ENCODE measurements around the gene FOXM1.
"Not testable (repeated sequence)": the region's sequence is repeated elsewhere in the genome, so short reads cannot be mapped to it uniquely, and the experiment has no call there.

FOXM1 gene

DNA sequence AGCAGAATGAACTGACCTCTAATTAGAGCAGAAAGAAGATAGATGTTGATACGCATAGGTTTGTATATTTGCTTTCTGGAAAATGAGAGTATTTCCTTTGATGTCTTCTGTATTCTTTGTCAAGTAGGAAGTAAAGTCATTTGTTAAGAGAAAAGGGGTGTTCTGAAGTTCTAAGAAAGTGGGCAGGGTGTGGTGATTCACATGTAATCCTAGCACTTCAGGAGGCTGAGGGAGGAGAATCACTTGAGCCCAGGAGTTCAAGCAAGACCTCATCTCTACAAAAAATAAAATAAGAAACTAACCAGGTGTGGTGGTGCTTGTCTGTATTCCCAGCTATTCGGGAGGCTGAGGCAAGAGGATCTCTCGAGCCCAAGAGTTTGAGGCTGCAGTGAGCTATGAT is 2.9 kb upstream of the FOXM1 start:
- no peak for DNase-seq (ENCODE audit: low read depth in 3 of 3)

- DNase-seq (ENCODE audit: low read depth in 3 of 3), result no peak
Observed at GRCh38 chr12:2877953-2878732, 1.2 kb upstream of the FOXM1 start.

- no peak for DNase-seq (ENCODE audit: low read depth in 3 of 3)
Observed at GRCh38 chr12:2876431-2877046, 435 bp downstream of the FOXM1 start.

DNA sequence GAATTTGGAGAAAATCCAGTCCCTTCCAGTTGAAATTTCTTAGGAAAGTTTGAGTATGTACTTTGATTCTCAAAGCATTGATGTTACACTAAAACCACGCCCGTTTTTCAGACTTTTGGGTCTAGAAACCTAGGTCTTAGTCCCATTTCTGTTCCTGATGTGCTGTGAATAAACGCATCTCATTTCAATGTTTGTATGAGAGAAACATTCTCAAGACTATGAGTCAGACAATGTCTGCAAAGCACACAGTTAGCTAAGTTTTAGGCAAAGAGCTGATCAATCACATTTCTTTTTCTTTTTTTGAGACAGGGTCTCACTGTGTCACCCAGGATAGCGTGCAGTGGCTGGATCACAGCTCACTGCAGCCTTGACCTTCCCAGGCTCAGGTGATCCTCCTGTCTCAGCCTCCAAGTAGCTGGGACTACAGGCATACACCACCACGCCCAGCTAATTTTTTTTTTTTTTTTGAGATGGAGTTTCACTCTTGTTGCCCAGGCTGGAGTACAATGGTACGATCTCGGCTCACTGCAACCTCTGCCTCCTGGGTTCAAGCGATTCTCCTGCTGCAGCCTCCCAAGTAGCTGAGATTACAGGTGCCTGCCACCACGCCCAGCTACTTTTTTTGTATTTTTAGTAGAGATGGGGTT is 7.9 kb downstream of the FOXM1 start:
- not testable (repeated sequence) for DNase-seq (ENCODE audit: low read depth in 3 of 3)

- DNase-seq (ENCODE audit: low read depth in 3 of 3), result no peak
Observed at GRCh38 chr12:2864198-2864597, 12.8 kb downstream of the FOXM1 start.

DNA sequence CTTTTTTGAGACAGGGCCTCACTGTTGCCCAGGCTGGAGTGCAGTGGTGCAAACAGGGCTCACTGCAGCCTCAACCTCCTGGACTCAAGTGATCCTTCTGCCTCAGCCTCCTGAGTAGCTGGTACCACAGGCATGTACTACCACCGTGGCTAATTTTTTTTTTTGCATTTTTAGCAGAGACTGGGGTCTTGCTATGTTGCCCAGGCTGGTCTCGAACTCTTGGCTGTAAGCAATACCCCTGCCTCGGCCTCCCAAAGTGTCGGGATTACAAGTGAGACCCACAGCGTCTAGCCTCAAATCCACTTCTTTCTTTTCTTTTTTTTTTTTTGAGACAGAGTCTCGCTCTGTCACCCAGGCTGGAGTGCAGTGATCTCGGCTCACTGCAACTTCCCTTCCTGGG is 13.6 kb downstream of the FOXM1 start:
- DNase-seq (ENCODE audit: low read depth in 3 of 3), result not testable (repeated sequence)

GRCh38 chr12:2862876-2863275 is 14.1 kb downstream of the FOXM1 start:
- DNase-seq (ENCODE audit: low read depth in 3 of 3), result no peak

DNA sequence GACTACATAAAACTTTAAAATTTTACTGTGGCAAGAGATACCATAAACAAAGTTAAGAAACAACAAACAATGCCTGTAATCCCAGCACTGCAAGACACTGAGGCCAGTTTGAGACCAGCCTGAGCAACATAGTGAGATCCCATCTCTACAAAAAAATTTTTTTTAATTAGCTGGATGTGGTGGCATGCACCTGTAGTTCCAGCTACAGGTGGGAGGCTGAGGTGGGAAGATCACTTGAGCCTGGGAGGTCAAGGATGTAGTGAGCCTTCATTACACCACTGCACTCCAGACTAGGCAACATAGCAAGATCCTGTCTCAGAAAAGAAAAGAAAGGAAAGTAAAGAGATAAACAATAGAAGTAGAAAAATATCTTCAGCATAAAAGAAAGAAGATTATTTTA is 16.8 kb downstream of the FOXM1 start:
- DNase-seq (ENCODE audit: low read depth in 3 of 3), result no peak

DNA sequence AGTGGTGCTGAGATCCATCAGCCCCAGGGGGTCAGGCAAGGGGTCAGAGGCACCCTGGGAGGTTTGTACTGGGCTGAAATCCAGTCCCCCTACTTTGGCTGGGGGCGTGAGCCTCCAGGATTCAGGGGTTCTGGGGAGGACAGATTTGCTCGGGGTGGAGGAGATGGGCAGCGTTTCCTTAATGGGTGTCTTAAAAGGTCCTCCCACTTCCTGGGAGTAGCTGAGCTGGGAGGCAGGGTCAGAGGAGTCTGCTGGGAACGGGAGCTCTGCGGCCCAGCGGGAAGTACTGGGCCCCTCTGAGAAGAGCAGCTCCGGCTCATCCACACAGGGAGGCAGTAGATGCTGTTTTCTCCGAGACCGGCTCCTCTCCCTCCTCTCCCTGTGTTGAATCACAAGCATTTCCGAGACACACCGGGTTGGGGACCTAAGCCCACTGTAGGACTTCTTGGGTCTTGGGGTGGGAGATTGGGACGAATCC is 18.0 kb downstream of the FOXM1 start:
- no peak for DNase-seq (ENCODE audit: low read depth in 3 of 3)

DNA sequence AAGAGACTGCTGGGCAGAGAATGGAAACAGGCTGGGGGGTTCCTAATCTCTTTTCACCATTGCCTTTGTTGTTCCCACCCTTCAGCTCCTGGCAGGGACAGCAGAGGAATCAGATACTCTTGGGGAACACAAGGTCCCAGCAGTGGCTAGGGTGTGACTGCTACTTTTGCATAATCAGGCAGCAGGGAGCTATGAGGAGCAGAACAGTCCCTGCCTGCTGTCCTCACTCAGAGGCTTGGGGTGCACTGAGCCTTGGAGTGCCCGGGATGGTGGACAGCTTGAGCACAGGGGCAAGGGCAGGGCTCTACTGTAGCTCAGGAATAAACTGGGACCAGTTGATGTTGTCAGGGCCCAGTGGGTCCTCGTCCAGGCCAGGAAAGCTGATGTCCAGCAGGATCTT is 18.6 kb downstream of the FOXM1 start:
- no peak for DNase-seq (ENCODE audit: low read depth in 3 of 3)

- DNase-seq (ENCODE audit: low read depth in 3 of 3), result no peak
Observed at GRCh38 chr12:2857576-2857975, 19.4 kb downstream of the FOXM1 start.

GRCh38 chr12:2857021-2857431 is 19.9 kb downstream of the FOXM1 start, which contains the start of gene TEX52:
TEX52 (minus strand) TSS chr12:2857039; CDS start chr12:2857026, 13 bp downstream.
- no peak for DNase-seq (ENCODE audit: low read depth in 3 of 3)

DNA sequence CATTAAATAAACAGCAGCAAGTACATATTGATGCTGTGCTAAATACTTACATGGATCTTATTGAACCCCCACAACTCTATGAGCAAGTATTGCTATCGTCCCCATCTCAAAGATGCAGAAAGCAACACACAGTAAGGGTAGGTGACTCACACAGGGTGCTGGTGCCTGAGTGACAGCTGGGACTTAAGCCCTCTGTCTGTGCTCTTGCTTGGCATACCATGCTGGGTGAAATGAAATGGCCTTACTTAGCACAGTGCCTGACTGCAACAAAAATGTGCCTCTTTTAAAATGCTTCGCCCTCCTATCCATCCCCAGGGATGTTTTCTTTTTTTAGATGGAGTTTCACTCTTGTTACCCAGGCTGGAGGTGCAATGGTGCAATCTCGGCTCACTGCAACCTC is 20.9 kb downstream of the FOXM1 start:
- DNase-seq (ENCODE audit: low read depth in 3 of 3), result no peak

GRCh38 chr12:2855546-2855945 is 21.4 kb downstream of the FOXM1 start:
- DNase-seq (ENCODE audit: low read depth in 3 of 3), result no peak

DNA sequence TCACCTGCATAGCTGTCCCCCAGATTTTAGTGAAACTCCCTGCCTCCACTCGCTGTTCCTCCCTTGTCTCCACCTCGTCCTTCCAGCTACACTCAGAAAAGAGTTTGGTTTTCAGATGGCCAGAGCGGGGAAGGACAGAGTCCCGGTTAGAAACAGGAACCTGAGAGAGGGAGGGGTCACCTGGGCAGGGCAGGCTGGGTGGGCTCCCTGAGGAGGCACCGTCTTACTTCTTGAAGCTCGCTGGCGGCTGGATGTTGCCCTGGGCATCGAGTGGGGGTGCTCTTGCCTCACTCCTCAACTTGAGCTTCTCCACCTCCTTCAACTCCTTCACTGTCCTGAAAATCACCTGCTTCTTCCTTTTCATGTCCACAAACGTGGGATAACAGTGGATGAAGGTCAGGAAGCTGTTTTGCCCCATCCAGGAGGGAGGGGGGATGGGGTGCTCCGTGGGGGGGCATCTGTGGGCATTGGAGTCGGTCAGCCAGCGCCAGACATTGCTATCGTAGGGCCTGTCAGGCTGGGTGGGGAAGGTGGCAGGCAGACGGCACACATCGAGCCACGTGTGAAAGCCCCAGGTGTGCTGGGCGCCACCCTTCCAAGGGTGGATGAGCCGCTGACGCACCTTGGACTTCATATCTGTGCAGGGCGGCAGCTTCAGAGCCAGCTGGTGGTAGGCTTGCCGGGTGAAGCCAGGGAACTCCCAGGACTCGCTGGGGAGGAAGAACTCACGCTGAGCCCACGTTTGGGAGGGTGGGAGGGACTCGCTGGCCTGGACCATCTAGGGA is 22.1 kb downstream of the FOXM1 start:
- no peak for DNase-seq (ENCODE audit: low read depth in 3 of 3)

GRCh38 chr12:2853626-2854025 is 23.3 kb downstream of the FOXM1 start:
- peak in 2 of 3 experiments; percentile 29 to 31 for DNase-seq (ENCODE audit: low read depth in 3 of 3)

DNA sequence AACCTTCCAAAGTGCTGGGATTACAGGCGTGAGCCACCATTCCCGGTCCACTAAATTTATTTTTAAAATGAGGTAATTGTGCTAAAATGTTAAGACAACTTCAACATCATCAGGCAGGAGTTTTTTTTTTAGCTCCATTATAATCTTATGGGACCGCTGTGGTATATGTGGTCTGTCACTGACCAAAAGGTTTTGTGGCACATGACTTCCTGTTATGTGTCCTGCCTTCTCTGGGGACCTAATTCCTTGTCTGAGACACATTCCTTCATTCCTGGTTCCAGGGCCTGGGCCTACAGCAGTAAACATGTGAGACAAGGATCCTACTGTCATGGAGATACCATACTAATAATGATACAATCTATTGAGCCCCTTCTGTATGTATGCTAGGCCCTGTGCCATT is 25.0 kb downstream of the FOXM1 start:
- no peak for DNase-seq (ENCODE audit: low read depth in 3 of 3)

DNA sequence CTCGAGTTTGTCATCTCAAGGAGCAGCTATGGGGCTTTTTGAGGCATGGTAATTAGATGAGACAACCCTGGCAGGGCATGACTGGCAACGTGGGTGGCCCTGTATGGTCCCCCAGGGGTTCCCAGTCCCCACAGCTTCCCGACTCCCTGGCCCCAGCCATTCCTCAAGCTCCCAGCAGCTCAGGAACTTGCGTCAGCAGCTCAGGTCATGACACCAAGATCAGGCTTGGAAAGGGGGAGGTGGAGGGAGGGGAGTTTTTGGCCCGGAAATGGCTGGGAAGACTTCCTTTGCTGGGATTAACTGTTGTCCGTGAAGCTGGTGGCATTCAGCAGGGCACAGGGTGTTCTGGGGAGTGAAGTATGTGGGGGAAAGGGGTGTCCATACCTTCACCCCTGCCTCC is 31.7 kb downstream of the FOXM1 start:
- no peak for DNase-seq (ENCODE audit: low read depth in 3 of 3)

GRCh38 chr12:2844786-2845185 is 32.2 kb downstream of the FOXM1 start:
- DNase-seq (ENCODE audit: low read depth in 3 of 3), result no peak

DNA sequence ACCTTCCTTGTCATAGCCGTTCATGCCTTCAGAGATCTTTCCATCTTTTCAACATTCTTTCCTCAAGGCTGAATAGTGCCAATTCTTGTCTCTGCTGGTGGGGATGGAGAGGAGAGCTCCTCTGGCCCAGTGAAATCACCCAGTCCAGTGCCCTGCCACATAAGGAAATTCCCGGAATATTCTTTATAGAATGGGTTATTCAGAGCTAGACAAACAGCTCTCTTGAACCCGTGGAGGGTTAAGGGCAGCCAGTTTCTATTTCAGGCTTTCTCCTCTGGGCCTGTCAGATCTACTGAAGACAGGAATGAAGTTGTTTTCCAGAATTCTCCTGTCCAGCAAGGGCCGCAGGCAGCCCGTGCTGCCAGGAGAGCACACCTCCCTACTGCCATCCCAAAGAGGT is 34.0 kb downstream of the FOXM1 start:
- DNase-seq (ENCODE audit: low read depth in 3 of 3), result no peak

- no peak for DNase-seq (ENCODE audit: low read depth in 3 of 3)
Observed at GRCh38 chr12:2841056-2841650, 35.8 kb downstream of the FOXM1 start.

- DNase-seq (ENCODE audit: low read depth in 3 of 3), result no peak
Observed at GRCh38 chr12:2836574-2836973, 40.4 kb downstream of the FOXM1 start.

Measured in stimulated activated CD4-positive, alpha-beta T cell treated with anti-CD3 and anti-CD28 coated beads, TNF-alpha, amount 100 ng/mL, for 4 hours (primary cell).